Inflammatory macrophage treated with lipopolysaccharide for 4 hours (primary cell): ENCODE measurements around the gene ZBTB38.

ENCODE experiments used
- DNase-seq: peaks from one replicate; pipeline ENCODE4 v3.0.0-alpha.2; 2020

The ZBTB38 gene

GRCh38 chr3:141388823-141389621 lies 20.7 kb downstream of the ZBTB38 start:
- DNase-seq = no peak

- peak; percentile 51 for DNase-seq
Measured at GRCh38 chr3:141389703-141390102, 21.4 kb downstream of the ZBTB38 start.

- DNase-seq = no peak
Measured at GRCh38 chr3:141390747-141391146, 22.4 kb downstream of the ZBTB38 start.

GRCh38 chr3:141391298-141391990 lies 23.1 kb downstream of the ZBTB38 start:
- DNase-seq = no peak

DNA sequence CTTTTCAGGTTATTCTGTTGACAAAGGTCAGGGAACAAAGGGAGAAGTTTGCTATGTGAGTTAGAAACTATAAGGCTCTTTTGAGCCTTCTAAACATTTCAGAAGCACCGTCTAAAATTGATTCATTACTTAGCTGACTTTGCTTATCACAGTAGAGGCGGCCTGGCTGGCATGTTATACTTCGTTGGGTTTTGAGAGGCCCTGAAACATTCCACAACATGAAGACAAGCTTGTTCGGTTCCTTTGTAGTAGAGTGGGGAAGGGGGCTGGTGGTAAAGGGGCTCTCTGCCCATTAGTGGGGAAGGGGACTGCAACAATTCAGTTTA lies 23.6 kb downstream of the ZBTB38 start:
- no peak for DNase-seq

- DNase-seq = no peak
Measured at GRCh38 chr3:141392416-141392815, 24.1 kb downstream of the ZBTB38 start.

- no peak for DNase-seq
Measured at GRCh38 chr3:141392897-141393734, 24.8 kb downstream of the ZBTB38 start.

DNA sequence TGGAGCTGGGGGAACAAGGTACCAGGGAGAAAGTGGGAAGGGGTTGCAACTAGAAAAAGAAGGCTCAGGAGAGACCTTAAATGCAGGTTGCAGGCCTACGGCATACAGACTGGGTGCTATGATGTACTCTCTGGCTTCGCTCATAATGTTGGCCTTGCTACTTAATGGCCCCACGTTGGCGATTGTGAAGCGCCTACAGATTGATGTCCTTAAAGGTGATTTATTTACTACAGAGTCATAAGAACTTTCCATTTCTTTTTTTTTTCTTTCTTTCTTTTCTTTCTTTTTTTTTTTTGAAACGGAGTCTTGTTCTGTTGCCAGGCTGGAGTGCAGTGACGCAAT lies 25.4 kb downstream of the ZBTB38 start:
- DNase-seq = no peak

DNA sequence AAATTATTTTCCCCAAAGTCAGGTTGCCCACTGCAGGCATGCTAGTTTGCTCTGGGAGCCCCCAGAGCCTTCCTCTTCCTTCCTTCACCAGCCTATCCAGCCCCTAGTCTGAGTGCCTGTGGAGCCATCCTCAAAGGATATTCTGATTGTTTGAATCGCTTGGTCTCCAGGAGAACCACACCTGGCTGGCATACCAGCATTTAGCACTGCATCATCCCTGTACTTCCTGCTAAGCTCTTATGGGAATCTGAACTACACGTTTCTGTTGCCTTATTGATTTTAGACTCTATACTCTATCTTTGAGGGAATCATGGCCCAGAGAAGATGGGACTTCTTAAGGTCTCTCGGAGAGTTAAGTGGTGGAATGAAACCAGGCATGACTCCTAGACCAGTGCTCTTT lies 26.3 kb downstream of the ZBTB38 start:
- DNase-seq = no peak

DNA sequence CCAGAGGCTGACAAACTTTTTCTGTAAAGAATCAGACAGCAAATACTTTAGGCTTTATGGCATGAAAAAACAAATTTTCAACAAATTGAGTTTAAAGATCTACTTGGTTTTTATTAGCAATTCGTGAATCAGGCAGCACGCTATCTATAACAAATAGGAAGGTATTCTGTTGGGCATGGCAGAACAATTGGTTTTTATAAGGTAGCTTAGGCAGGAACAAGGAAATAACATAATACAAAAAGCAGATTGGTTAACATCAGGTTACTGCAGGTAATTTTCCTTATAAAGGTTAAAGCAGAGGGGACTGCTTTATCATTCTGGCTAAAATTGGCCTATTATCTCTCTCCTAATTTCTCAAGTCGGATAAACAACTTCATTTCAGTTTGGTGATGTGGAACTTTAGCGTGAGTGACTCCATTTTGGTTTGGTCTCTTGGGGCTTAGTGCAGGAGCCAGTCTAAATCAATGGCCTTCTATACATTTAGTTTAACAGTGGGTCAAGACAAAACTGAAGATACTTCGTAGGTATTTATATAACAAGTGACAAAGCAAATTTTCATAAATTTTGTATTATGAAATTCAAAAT lies 26.8 kb downstream of the ZBTB38 start:
- no peak for DNase-seq

DNA sequence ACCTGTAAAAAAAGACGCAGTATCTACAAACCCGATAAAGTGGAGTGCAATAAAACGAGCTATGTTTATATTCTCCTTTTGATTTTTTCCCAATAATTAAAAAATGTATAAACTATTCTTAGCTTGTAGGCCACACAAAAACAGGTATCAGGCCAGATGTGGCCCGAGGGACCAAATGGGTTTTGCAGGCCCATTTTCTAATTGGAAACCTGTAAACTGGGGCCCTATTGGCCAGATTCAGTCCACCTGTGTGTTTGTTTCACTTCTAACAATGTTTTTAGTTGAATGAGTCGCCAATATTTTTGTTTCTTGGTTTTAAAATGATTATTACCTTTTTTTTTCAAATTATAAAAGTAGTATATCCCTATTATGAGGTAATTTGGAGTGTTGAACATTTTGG lies 29.7 kb downstream of the ZBTB38 start:
- DNase-seq = no peak

DNA sequence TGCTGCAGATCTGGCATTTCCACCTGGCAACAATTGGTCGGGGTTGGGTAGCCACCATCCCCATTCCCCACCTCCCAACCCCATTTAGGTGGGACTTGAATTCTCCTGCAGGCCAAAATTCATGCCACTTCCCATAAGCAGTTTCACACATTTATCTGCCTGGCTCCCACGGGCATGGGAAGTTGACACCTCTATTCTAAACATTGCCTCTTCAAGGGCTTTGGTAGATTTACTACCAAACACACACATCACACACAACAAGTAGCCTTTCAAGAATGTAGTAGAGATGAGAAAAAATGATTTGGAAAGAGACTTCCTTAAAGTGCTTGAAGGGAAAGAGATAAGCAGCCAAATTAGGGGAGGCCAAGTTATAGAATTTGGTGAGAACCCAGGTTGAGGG lies 30.9 kb downstream of the ZBTB38 start:
- no peak for DNase-seq

DNA sequence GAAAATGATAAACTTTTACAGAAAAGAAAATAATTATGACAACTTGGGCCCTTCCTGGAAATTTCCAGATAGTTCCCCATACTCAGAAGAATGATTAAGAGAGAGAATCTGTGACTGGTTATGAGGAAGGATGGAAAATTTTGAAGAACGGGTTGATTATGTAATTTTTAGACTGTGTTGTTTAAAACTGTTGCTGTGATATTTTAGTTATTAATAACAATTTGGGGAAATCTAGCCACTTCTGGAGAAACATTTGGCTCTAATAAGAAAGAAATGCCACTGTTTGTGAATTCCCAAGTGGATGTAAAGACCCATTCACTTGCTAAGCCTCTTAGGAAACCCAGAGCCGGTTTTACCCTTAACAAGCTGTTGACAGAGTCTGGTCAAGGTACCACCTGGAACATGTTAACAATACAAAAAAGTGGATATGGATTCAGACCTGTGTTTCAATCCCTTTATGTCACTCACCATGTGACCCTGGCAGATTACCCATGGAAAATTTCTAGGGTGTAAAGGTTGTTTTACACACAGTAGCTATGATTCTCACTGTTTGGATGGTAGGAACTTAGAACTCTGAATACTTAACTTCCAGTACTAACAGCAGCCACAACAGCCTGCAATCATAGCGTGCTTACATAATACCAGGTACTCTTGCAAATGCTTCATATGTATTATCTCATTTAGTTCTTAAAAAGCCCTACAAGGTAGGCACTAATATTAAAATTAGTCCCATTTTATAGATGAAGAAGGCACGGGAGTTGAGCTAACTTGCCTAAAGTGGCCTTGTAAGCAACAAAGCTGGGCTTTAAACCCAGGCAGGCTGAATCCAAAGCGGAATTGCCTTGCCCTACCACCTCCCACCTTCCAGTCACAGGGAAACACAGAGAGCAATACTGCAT lies 32.0 kb downstream of the ZBTB38 start:
- peak; percentile 85 for DNase-seq

GRCh38 chr3:141401095-141401494 lies 32.8 kb downstream of the ZBTB38 start:
- no peak for DNase-seq

DNA sequence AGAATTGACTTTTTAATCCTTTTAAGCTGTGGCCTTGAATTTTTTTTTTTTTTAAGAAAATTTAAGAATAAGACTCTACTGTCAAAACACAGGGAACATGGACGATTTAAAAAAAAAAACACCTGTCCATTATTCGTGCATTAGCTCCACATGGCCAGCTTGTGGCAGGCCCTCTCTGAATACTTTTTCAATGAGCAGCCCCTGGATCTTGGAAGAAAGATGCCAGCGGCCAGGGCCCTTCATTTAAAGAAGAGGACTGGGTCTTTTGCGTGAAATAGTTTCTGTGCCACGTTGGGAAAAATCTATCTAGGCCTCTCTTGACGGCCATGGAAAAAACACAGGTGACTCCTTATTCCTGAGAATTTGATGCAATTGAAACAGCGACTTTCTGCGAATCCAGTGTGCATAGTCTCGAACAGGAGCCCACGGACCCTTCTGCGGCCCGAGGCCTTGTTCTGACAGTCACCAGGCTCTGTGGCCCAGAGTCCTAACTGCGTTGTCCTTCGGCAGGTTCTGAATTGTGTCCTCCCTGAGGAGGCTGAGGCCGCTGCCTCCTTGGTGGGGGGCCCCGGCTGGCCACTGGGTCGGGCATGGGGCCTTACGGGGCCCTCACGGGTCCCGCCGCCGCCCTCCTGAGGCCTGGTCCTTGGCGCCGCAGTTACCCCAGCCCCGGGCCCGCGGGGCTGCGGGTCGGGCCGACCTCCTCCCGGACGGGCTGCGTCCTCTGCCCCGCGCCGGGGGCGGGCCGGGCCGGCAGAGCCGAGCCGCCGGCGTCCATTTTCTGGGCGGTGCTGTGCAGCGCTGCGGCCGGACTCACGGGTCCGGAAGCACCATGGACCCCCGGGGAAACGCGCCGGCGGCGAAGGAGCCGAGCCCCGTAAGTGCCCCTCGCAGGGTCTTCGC lies 33.5 kb downstream of the ZBTB38 start:
- DNase-seq = peak; percentile 65

- DNase-seq = peak; percentile 44
Measured at GRCh38 chr3:141402476-141403171, 34.3 kb downstream of the ZBTB38 start.

DNA sequence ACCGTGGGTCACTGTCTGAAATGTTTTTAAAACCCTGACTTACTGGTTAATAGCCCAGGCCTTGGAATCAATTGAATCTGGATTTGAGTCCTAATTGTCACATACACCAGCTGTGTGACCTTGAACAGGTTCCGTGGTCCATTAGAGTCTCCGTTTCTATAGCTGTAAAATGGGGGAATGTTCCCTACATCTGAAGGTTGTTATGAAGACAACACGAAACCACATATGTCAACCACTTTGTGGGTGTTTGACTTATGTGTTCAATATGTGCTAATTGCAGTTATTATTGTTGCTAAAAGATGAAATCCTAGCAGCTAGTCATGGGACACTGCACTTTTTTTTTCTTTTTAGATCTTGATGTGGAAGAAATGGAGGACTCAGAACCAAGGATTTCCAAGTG lies 35.3 kb downstream of the ZBTB38 start:
- no peak for DNase-seq

DNA sequence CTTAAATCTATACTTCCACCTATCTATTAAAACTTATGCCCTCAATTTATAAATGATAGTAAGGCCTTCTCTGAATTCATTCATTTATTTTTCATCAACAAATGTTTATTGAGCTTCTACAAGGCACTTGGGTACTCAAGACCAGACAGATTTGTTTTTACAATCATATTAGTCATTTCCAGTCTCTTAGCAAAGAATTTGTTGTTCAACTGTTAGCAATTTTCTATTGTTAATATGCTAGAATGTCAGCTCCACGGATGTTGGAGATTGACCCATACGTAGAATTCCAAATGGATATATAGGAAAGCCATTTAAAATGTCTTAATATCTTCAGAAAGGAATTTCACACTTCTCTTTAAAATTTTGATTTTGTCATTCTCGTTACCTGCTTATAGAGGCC lies 36.7 kb downstream of the ZBTB38 start:
- DNase-seq = no peak

GRCh38 chr3:141405591-141405990 lies 37.3 kb downstream of the ZBTB38 start:
- no peak for DNase-seq

DNA sequence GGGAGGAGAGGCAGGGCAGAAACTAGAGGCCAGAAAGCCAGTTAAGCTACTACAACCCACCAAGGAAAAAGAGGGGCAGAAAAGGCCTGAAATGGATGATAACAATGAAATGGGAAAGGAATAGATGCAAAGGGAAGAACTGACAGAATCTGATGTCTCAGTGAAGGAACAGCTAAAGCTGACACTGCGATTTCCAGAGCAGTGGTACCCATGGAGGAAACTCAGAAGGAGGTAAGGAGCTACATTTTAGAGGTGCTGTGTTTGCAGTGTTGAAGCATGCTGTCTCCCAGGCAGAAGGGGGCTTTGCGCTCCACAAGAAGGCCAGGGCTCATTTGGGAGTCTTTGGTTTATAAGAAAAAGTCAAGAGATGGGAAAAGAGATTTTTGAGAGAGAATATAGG lies 38.0 kb downstream of the ZBTB38 start:
- DNase-seq = no peak

DNA sequence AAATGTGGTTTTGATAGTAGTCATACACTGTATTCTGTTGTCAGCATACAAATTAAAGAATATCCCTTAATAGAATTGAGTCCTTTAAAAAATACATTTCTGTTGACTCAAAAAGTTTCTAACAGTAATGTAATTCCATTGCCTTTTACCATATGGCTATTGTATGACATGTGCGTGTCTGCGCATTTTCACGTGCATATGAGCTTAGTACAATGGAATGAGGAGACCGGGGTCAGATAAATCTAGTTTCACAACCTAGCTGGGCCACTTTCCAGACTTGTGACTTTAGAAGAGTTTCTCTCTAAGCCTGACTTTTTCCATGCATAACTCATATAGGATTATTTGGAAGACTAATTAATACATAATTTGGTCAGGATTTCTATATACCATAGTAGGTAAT lies 38.7 kb downstream of the ZBTB38 start:
- DNase-seq = no peak
